HG02678 (cell line): ENCODE data around the gene ADAMTS15.

Source experiments
- ATAC-seq: cut with Tn5 transposase; IDR thresholded peaks from one replicate; pipeline ENCODE4 v1.9.1; 2021; ENCODE audit warnings: mild to moderate bottlenecking, moderate library complexity; ENCODE audit not compliant: unreplicated experiment

ADAMTS15 gene

GRCh38 chr11:130476200-130476921 lies 27.9 kb downstream of the ADAMTS15 start:
- ATAC-seq, result no peak

GRCh38 chr11:130476922-130477491 lies 28.6 kb downstream of the ADAMTS15 start:
- no peak for ATAC-seq

- no peak for ATAC-seq
These were observed 29.2 kb downstream of the ADAMTS15 start for GRCh38 chr11:130477586-130478203.

- ATAC-seq, result no peak
These were observed 29.8 kb downstream of the ADAMTS15 start for GRCh38 chr11:130478204-130478701.

- ATAC-seq, result no peak
These were observed 30.4 kb downstream of the ADAMTS15 start for GRCh38 chr11:130478881-130479280.

GRCh38 chr11:130480186-130480585 lies 31.7 kb downstream of the ADAMTS15 start:
- no peak for ATAC-seq

- no peak for ATAC-seq
These were observed 32.3 kb downstream of the ADAMTS15 start for GRCh38 chr11:130480711-130481140.

GRCh38 chr11:130483124-130483523 lies 34.7 kb downstream of the ADAMTS15 start:
- ATAC-seq, result no peak

GRCh38 chr11:130485983-130486382 lies 37.5 kb downstream of the ADAMTS15 start:
- no peak for ATAC-seq

- ATAC-seq, result no peak
These were observed 38.0 kb downstream of the ADAMTS15 start for GRCh38 chr11:130486391-130486836.

GRCh38 chr11:130486987-130487923 lies 38.8 kb downstream of the ADAMTS15 start:
- no peak for ATAC-seq

- no peak for ATAC-seq
These were observed 39.7 kb downstream of the ADAMTS15 start for GRCh38 chr11:130487924-130488815.

- no peak for ATAC-seq
These were observed 40.6 kb downstream of the ADAMTS15 start for GRCh38 chr11:130488848-130489584.

- ATAC-seq, result no peak
These were observed 41.3 kb downstream of the ADAMTS15 start for GRCh38 chr11:130489716-130490115.

- ATAC-seq, result no peak
These were observed 42.4 kb downstream of the ADAMTS15 start for GRCh38 chr11:130490682-130491449.

- ATAC-seq, result no peak
These were observed 49.7 kb downstream of the ADAMTS15 start for GRCh38 chr11:130498181-130498580.

GRCh38 chr11:130499828-130500227 lies 51.4 kb downstream of the ADAMTS15 start:
- ATAC-seq, result no peak

GRCh38 chr11:130504317-130504716 lies 55.9 kb downstream of the ADAMTS15 start:
- no peak for ATAC-seq
